ENCODE data around the gene KIFC1. TPM values are rescaled to one million over a fixed set of nuclear protein-coding genes. Genes with fewer than 3 reads are reported as not detected.

The KIFC1 gene
- total RNA-seq, 1 donor from 2014 or later: 78.3 TPM

DNA sequence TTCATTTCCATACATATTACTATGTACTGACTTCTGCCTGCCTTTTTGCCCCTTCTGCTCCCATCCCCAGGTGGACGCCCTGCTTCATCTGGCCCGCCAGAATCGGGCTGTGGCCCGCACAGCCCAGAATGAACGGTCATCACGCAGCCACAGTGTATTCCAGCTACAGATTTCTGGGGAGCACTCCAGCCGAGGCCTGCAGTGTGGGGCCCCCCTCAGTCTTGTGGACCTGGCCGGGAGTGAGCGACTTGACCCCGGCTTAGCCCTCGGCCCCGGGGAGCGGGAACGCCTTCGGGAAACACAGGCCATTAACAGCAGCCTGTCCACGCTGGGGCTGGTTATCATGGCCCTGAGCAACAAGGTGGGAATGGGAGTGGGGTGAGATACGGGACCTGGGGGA lies 14.5 kb downstream of the KIFC1 start:
- Mint-ChIP-seq H3K4me1 (ENCODE audit: low read depth) (peaks cover 24% of the 10 kb centered on the region), H3K9me3 (no peaks in the 10 kb centered on the region), H3K4me3 (ENCODE audit: low read depth) (no peak overlapping the region), H3K27ac (no peak overlapping the region), H3K36me3 (ENCODE audit: low read depth) (peaks cover 78% of the 10 kb centered on the region), H3K27me3 (ENCODE audit: low read depth) (no peaks in the 10 kb centered on the region)
- intact Hi-C loops (cut with micrococcal nuclease): no loop called here
- no peak for DNase-seq (ENCODE audit: low spot score)

DNA sequence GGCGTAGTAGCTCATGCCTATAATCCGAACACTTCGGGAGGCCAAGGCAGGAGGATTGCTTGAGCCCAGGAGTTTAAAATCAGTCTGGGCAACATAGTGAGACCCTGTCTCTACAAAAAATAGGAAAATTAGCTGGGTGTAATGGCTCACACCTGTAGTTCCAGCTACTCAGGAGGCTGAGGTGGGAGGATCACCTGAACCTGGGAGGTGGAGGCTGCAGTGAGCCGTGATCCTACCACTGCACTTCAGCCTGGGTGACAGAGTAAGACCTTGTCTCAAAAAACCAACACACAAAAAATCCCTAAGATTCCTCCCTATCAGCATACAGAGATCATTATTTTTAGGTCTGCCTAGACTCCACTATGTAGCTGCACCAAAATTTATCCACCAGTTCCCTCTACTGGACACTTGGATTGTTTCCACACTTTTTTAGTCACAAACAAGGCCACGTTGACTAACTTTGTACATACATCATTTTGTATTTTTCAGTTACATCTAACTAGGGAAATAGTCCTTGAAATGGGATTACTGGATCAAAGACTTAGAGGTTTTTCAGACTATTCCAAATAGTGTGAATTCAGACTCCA lies 15.6 kb downstream of the KIFC1 start:
- no peak overlapping the region for H3K4me3 Mint-ChIP-seq (ENCODE audit: low read depth)
- H3K9me3 Mint-ChIP-seq: no peaks in the 10 kb centered on the region
- peaks cover 73% of the 10 kb centered on the region for H3K36me3 Mint-ChIP-seq (ENCODE audit: low read depth)
- no peak for DNase-seq (ENCODE audit: low spot score)
- H3K27me3 Mint-ChIP-seq (ENCODE audit: low read depth): no peaks in the 10 kb centered on the region
- peaks cover 29% of the 10 kb centered on the region for H3K4me1 Mint-ChIP-seq (ENCODE audit: low read depth)
- H3K27ac Mint-ChIP-seq: peak overlapping the region; percentile 24
- intact Hi-C loops (cut with micrococcal nuclease): no loop called here

DNA sequence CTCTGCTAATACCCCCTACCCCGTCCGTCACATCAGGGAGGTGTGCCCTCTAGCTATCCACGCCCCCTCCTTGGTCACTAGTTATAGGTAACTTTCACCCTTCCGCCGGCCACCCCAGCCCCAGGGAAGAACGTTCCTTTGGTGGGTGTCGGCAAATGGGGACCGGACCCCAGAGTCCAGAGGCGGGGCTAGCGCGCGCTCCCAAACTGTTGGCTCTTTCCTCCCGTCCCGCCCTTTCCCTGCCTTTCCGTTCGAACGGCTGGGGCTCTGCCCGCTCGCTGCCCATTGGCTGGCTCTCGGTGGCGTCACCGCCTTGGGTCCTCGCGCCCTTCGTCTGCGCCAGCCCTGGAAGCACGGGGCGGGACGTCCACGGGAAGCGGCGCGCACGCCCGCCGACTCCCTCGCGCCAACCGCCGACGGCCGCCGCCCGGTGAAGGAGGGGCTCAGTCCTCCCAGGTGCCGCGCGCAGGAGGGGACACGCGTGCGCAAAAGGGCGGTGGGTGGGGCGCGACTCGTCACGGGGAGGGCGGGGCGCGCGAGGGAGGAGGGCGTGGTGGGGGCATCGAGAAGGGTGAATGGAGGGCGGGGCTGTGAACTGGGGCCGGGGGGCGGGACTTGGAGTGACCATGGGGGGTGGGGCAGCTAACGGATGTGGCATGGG lies 18.6 kb downstream of the KIFC1 start:
- Mint-ChIP-seq H3K4me3 (ENCODE audit: low read depth) (peak overlapping the region; percentile 88), H3K9me3 (no peaks in the 10 kb centered on the region), H3K27ac (peak overlapping the region; percentile 93), H3K36me3 (ENCODE audit: low read depth) (peaks cover 75% of the 10 kb centered on the region), H3K27me3 (ENCODE audit: low read depth) (no peaks in the 10 kb centered on the region), H3K4me1 (ENCODE audit: low read depth) (peaks cover 38% of the 10 kb centered on the region)
- DNase-seq (ENCODE audit: low spot score): peak; percentile 98
- intact Hi-C loops (cut with micrococcal nuclease): loop anchor here (1.0 to 10.0 kb wide), 6 partner anchors 8 to 439 kb away; partner anchors contain the start of genes CUTA, KIFC1, RXRB and SLC39A7

DNA sequence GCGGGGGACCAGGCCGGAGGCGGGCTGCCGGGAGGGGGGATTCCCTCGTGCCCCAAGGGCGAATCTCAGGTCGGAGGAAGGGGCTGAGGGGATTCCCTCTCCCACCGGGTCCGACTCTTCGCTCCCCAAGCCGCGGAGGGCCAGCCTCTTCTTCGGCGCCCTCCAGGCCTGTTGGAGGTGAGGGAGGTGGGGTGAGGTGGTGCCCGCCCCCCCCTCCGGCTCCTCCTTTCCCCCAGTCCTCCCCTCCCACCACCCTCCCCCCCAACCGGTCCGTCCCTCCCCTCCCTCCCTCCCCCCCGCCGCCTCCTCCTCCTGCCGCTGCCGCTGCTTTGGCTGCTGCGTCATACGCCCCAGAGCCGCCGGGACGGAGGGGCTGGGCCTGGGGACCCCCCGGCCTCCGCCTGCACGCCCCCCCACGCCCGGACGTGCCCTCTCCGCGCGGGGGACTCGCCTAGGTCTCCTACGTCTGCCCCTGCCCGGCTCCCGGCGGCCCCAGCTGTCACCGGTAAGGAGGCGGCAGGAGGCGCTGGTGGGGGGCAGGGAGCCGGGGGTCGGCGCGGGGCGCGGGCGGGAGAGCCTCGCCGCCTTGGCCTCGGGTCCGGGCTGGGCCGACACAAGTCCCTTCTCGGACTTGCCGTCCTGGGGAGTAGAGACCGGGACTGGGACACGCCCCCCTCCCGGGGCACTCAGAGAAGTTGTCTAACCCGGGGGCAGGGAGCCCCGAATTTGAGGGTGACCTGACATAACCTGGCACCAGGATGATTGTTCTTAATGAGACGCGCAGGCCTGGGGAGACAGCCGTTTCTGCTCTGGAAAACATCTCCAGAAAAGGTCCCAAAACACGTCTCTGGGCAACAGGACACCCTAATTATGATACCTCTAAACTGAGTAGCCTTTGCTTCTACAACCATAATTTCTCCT lies 19.3 kb downstream of the KIFC1 start, which contains the start of gene PHF1:
PHF1 (plus strand) TSS at position 304 of the 921 bp plus-strand sequence. CDS start 1,250 bp downstream, outside the sequence.
- H3K27me3 Mint-ChIP-seq (ENCODE audit: low read depth): no peaks in the 10 kb centered on the region
- intact Hi-C loops (cut with micrococcal nuclease): loop anchor here (1.0 to 10.0 kb wide), 6 partner anchors 7 to 440 kb away; partner anchors contain the start of genes CUTA, KIFC1, RXRB and SLC39A7
- DNase-seq (ENCODE audit: low spot score): no peak
- peak within 1 kb of the TSS; percentile 88 for H3K4me3 Mint-ChIP-seq (ENCODE audit: low read depth)
- peaks cover 75% of the 10 kb centered on the region for H3K36me3 Mint-ChIP-seq (ENCODE audit: low read depth)
- peaks cover 37% of the 10 kb centered on the region for H3K4me1 Mint-ChIP-seq (ENCODE audit: low read depth)
- H3K9me3 Mint-ChIP-seq: no peaks in the 10 kb centered on the region
- H3K27ac Mint-ChIP-seq: peak within 1 kb of the TSS; percentile 93

DNA sequence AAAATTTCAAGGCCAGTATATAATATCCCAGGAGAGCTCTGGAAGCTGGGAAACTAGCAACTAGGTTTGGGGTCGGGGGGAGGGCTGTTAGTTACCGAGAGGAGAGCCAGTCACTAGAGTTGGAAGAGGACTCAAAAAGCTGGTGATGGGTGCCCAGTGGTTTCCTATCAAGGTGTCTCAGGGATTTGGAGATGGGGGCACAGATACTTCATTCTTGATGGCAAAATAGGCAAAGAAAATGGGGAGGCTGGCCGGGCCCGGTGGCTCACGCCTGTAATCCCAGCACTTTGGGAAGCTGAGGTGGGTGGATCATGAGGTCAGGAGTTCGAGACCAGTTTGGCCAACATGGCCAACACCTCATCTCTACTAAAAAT lies 20.0 kb downstream of the KIFC1 start:
- no peak for DNase-seq (ENCODE audit: low spot score)

DNA sequence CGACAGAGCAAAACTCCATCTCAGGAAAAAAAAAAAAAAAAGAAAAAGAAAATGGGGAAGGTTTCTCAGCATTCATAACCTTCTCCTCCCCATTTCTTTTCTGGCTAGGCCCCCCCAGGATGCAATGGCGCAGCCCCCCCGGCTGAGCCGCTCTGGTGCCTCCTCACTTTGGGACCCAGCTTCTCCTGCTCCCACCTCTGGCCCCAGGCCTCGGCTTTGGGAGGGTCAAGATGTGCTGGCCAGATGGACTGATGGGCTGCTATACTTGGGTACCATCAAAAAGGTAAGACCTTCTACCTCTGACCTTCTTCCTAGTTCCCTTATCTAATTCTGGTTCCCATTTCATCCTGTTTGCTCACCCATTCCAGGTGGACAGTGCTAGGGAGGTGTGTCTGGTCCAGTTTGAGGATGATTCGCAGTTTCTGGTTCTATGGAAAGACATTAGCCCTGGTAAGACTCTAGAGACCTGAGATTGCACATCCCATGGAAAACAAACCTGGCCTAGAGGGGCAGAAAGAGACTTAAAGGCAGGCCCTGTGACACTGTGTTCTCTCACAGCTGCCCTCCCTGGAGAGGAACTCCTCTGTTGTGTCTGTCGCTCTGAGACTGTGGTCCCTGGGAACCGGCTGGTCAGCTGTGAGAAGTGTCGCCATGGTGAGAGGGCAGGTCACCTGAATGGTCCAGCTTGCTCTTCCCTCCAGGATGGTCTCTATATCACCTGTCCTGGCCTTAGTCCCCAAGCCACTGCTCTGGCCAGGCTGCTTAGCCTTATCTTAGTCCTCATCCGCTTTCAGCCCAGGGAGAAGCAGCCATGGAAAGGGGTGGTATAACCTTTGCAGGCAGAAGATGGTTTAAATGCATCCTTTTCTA lies 20.8 kb downstream of the KIFC1 start:
- Mint-ChIP-seq H3K27ac (peak overlapping the region; percentile 17), H3K27me3 (ENCODE audit: low read depth) (no peaks in the 10 kb centered on the region), H3K4me1 (ENCODE audit: low read depth) (peaks cover 46% of the 10 kb centered on the region), H3K36me3 (ENCODE audit: low read depth) (peaks cover 71% of the 10 kb centered on the region), H3K4me3 (ENCODE audit: low read depth) (peak overlapping the region; percentile 73), H3K9me3 (no peaks in the 10 kb centered on the region)
- intact Hi-C loops (cut with micrococcal nuclease): loop anchor here (10.0 kb wide), 1 partner anchor 282 kb away; no protein-coding TSS in a partner anchor
- no peak for DNase-seq (ENCODE audit: low spot score)

More for the DNA sequence above, 20.0 kb downstream of the KIFC1 start:
- H3K4me3 Mint-ChIP-seq (ENCODE audit: low read depth): peak overlapping the region; percentile 73
- H3K27me3 Mint-ChIP-seq (ENCODE audit: low read depth): no peaks in the 10 kb centered on the region
- H3K27ac Mint-ChIP-seq: peak overlapping the region; percentile 35
- H3K4me1 Mint-ChIP-seq (ENCODE audit: low read depth): peaks cover 44% of the 10 kb centered on the region
- H3K36me3 Mint-ChIP-seq (ENCODE audit: low read depth): peaks cover 75% of the 10 kb centered on the region
- intact Hi-C loops (cut with micrococcal nuclease): loop anchor here (2.0 to 10.0 kb wide), 3 partner anchors 211 to 441 kb away; partner anchors contain the start of genes RXRB and SLC39A7
- no peaks in the 10 kb centered on the region for H3K9me3 Mint-ChIP-seq

DNA sequence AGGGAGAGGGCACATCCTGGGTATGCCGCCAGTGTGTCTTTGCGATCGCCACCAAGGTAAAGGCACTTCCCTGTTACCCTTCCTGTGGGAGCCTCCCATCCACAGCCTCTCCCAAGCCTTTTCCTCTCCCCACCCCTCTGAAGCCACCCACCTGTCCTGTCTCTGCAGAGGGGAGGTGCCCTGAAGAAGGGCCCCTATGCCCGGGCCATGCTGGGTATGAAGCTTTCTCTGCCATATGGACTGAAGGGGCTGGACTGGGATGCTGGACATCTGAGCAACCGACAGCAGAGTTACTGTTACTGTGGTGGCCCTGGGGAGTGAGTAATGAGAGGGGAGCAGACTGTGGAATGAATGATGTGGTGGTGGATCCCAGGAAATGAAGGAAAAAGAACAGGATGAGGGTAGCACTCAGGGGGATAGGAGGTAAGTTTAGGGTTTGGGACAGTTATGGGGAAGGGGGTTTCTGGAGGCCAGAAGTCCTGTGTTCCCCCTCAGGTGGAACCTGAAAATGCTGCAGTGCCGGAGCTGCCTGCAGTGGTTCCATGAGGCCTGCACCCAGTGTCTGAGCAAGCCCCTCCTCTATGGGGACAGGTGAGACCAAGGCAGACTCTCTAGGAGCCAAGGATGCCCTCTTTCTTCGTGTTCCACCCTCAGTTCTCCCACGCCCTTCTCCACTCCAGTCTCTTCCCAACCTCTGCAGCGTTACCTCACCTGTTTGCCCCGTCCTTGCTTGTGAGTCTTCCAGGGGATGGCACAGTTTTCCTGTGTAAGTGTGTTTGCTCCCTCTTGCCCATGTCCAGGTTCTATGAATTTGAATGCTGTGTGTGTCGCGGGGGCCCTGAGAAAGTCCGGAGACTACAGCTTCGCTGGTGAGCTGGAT lies 21.9 kb downstream of the KIFC1 start:
- DNase-seq (ENCODE audit: low spot score): no peak
- no peaks in the 10 kb centered on the region for H3K27me3 Mint-ChIP-seq (ENCODE audit: low read depth)
- H3K4me1 Mint-ChIP-seq (ENCODE audit: low read depth): peaks cover 46% of the 10 kb centered on the region
- H3K27ac Mint-ChIP-seq: peak overlapping the region; percentile 9
- no peaks in the 10 kb centered on the region for H3K9me3 Mint-ChIP-seq
- H3K36me3 Mint-ChIP-seq (ENCODE audit: low read depth): peaks cover 60% of the 10 kb centered on the region
- intact Hi-C loops (cut with micrococcal nuclease): loop anchor here (10.0 kb wide), 1 partner anchor 281 kb away; no protein-coding TSS in a partner anchor
- H3K4me3 Mint-ChIP-seq (ENCODE audit: low read depth): peak overlapping the region; percentile 7

DNA sequence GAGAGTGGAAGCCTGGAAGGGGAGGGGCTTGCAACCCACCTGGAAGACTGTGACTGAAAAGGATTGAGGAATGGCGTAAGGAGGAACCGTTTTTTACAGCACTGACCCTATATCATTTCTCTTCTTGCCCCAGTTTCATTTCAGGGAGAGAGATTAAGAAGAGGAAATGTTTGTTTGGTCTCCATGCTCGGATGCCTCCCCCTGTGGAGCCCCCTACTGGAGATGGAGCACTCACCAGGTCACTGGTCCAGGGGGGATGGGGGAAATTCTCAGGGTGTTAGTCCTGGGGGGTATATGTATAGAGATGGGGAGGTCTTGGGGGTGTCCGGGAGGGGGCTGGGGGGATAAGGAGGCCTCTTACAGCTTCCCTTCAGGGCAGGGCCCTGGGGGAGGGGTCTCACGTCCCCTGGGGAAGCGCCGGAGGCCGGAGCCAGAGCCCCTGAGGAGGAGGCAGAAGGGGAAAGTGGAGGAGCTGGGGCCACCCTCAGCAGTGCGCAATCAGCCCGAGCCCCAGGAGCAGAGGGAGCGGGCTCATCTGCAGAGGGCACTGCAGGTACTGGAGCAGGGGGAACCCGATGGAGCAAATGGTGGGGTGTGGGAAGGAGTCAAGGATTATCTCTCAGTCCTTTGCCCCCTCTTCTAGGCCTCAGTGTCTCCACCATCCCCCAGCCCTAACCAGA lies 23.1 kb downstream of the KIFC1 start:
- no peak overlapping the region for H3K4me3 Mint-ChIP-seq (ENCODE audit: low read depth)
- peaks cover 49% of the 10 kb centered on the region for H3K36me3 Mint-ChIP-seq (ENCODE audit: low read depth)
- H3K27me3 Mint-ChIP-seq (ENCODE audit: low read depth): no peaks in the 10 kb centered on the region
- no peak for DNase-seq (ENCODE audit: low spot score)
- no peaks in the 10 kb centered on the region for H3K9me3 Mint-ChIP-seq
- intact Hi-C loops (cut with micrococcal nuclease): loop anchor here (5.0 to 10.0 kb wide), 3 partner anchors 117 to 1752 kb away; partner anchors contain the start of genes C6orf47, GPANK1 and RGL2
- H3K4me1 Mint-ChIP-seq (ENCODE audit: low read depth): peaks cover 53% of the 10 kb centered on the region
- peak overlapping the region; percentile 69 for H3K27ac Mint-ChIP-seq

DNA sequence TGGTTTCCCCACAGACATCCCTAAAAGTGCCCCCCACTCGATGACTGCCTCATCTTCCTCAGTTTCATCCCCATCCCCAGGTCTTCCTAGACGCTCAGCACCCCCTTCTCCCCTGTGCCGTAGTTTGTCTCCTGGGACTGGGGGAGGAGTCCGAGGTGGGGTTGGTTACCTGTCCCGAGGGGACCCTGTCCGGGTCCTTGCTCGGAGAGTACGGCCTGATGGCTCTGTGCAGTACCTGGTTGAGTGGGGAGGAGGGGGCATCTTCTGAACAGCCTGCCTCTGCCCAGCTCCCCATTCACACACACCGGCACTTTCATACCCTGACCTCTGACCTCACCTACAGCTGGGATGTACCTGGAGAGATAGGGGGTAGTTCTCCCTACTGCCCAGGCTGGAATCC lies 24.2 kb downstream of the KIFC1 start:
- peaks cover 51% of the 10 kb centered on the region for H3K4me1 Mint-ChIP-seq (ENCODE audit: low read depth)
- no peaks in the 10 kb centered on the region for H3K27me3 Mint-ChIP-seq (ENCODE audit: low read depth)
- intact Hi-C loops (cut with micrococcal nuclease): loop anchor here (5.0 to 10.0 kb wide), 3 partner anchors 119 to 1754 kb away; partner anchors contain the start of genes C6orf47, GPANK1 and RGL2
- H3K36me3 Mint-ChIP-seq (ENCODE audit: low read depth): peaks cover 46% of the 10 kb centered on the region
- H3K9me3 Mint-ChIP-seq: no peaks in the 10 kb centered on the region
- no peak for DNase-seq (ENCODE audit: low spot score)
- peak overlapping the region; percentile 96 for H3K4me3 Mint-ChIP-seq (ENCODE audit: low read depth)
- peak overlapping the region; percentile 69 for H3K27ac Mint-ChIP-seq

DNA sequence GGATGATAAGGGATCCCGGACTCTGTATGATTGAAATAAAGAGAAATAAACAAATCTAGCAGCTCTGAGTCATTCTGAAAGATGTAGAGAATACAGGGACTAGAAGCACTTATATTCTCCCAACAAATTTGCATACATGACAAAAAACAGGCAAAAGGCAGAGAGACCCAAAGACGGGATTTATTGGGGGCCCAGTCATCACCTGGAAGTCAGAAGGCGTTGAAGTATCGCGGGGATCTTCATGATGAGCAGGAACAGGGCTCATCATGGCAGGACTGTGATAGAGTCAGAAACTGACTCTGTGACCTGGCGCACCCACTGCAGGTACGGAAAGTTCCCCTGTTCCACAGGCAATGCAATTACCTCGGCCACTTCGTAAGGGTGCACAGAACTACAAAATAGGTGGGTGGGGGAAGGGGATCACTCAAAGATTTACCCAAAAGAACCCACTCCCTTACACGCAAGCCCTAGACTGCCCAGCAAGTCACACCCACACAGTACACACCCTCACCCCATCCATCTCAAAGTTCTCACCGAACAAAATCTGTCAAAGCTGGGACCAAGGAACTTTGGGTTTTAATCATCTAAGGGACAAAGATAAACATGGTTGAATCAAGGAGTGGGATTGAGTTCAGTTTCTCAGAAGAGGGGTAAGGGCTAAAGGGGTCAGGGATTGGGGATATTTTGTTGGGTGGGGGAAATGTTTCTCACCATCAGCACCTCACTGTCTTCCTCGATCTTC lies 24.9 kb downstream of the KIFC1 start:
- peak overlapping the region; percentile 96 for H3K4me3 Mint-ChIP-seq (ENCODE audit: low read depth)
- H3K36me3 Mint-ChIP-seq (ENCODE audit: low read depth): peaks cover 46% of the 10 kb centered on the region
- H3K4me1 Mint-ChIP-seq (ENCODE audit: low read depth): peaks cover 54% of the 10 kb centered on the region
- no peaks in the 10 kb centered on the region for H3K27me3 Mint-ChIP-seq (ENCODE audit: low read depth)
- H3K9me3 Mint-ChIP-seq: no peaks in the 10 kb centered on the region
- intact Hi-C loops (cut with micrococcal nuclease): loop anchor here (5.0 to 10.0 kb wide), 3 partner anchors 119 to 1754 kb away; partner anchors contain the start of genes C6orf47, GPANK1 and RGL2
- no peak for DNase-seq (ENCODE audit: low spot score)
- peak overlapping the region; percentile 100 for H3K27ac Mint-ChIP-seq

Data from activated T-helper 2 cell treated with anti-CD3 and anti-CD28 coated beads, Interferon-gamma antibody, Interleukin-2, Interleukin-4, amounts not matched to agents 10 μg/mL and 5 μg/mL and 100 μg/mL, durations not matched to agents 14 hours and 24 hours and 36 hours (primary cell).